HCT116 (cell line): Measurements from ENCODE around the gene DDX24.

Experiments used
- EGR1 ChIP-seq: IDR thresholded peaks from 2 replicates; pipeline ENCODE4 v1.6.1; 2012; ENCODE audit warnings: low read depth
- EZH2 ChIP-seq: fragments of 200-600 bp; sonication (generic); IDR thresholded peaks from 2 replicates; pipeline ENCODE4 v1.6.1; 2017; ENCODE audit warnings: antibody characterized with exemption, mixed run types
- FOSL1 ChIP-seq: IDR thresholded peaks from 2 replicates; pipeline ENCODE4 v1.6.1; 2012; ENCODE audit warnings: low read depth
- POLR2A ChIP-seq: IDR thresholded peaks from 2 replicates; pipeline ENCODE4 v1.7.0; 2011; ENCODE audit warnings: borderline replicate concordance; ENCODE audit not compliant: insufficient read depth, insufficient read length; ENCODE audit errors: extremely low read depth
- POLR2AphosphoS5 ChIP-seq: IDR thresholded peaks from 2 replicates; pipeline ENCODE4 v1.6.1; 2011; ENCODE audit warnings: mild to moderate bottlenecking, low read depth, low read length, moderate library complexity
- RAD21 ChIP-seq: IDR thresholded peaks from 2 replicates; pipeline ENCODE4 v1.6.1; 2012; ENCODE audit warnings: low read depth, mild to moderate bottlenecking
- SIN3A ChIP-seq: IDR thresholded peaks from 2 replicates; pipeline ENCODE4 v1.6.1; 2012; ENCODE audit warnings: low read depth
- YY1 ChIP-seq: IDR thresholded peaks from 2 replicates; pipeline ENCODE4 v1.6.1; 2011; ENCODE audit warnings: low read length, low read depth, moderate library complexity, mild to moderate bottlenecking; ENCODE audit not compliant: insufficient replicate concordance; ENCODE audit errors: extremely low read depth
- TF ChIP-seq, protein P1 (sequence below), 3 experiments: fragments of 200-600 bp in 1 of 3; sonication (generic) in 1 of 3; IDR thresholded peaks in 2 of 3; conservative IDR thresholded peaks in 1 of 3; 2 replicates each; pipeline ENCODE4 v1.5.1; 2012 to 2017; ENCODE audit warnings: low read depth in 2 of 3, low read length in 2 of 3, antibody characterized with exemption in 1 of 3, borderline replicate concordance in 1 of 3, control low read depth in 1 of 3, mild to moderate bottlenecking in 1 of 3, mixed read lengths in 1 of 3, mixed run types in 1 of 3, moderate library complexity in 1 of 3; ENCODE audit not compliant: insufficient read depth in 1 of 3
- TF ChIP-seq, protein P2 (sequence below): IDR thresholded peaks from 2 replicates; pipeline ENCODE4 v1.6.1; 2012
- TF ChIP-seq, protein P3 (sequence below): IDR thresholded peaks from 2 replicates; pipeline ENCODE4 v1.6.1; 2012; ENCODE audit warnings: low read depth

DNA sequence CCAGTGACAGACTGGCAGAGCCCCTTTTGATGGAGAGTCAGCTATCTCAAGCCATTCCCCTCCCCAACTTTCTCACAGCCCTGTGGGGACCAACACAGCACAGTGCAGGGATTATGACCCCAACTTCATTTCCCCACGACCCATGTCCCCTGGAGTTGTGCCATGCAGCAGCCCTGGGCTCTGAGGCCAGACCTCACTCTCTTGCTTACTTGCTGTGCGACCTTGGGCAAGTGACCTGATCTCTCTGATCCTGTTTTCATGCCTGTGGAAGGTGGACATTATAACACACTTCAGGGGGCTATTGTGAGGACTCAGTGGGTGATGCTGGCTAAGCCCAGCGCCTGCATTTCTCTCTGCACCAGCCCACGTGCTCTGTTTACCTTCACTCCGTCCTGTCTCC lies 40.8 kb downstream of the DDX24 start:
- TF ChIP-seq, protein P1, sequence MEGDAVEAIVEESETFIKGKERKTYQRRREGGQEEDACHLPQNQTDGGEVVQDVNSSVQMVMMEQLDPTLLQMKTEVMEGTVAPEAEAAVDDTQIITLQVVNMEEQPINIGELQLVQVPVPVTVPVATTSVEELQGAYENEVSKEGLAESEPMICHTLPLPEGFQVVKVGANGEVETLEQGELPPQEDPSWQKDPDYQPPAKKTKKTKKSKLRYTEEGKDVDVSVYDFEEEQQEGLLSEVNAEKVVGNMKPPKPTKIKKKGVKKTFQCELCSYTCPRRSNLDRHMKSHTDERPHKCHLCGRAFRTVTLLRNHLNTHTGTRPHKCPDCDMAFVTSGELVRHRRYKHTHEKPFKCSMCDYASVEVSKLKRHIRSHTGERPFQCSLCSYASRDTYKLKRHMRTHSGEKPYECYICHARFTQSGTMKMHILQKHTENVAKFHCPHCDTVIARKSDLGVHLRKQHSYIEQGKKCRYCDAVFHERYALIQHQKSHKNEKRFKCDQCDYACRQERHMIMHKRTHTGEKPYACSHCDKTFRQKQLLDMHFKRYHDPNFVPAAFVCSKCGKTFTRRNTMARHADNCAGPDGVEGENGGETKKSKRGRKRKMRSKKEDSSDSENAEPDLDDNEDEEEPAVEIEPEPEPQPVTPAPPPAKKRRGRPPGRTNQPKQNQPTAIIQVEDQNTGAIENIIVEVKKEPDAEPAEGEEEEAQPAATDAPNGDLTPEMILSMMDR (IDR thresholded peaks at IDR 0.05 in 2 of 3, conservative IDR thresholded peaks at IDR 0.05 in 1 of 3; ENCODE audit: borderline replicate concordance in 1 of 3, insufficient read depth in 1 of 3, low read depth in 2 of 3, low read length in 2 of 3): no peak
- TF ChIP-seq EGR1 (no peak), POLR2AphosphoS5 (no peak), POLR2A (no peak), YY1 (no peak), EZH2 (no peak), FOSL1 (no peak), SIN3A (no peak), RAD21 (no peak)
- TF ChIP-seq, protein P2, sequence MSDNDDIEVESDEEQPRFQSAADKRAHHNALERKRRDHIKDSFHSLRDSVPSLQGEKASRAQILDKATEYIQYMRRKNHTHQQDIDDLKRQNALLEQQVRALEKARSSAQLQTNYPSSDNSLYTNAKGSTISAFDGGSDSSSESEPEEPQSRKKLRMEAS: no peak
- TF ChIP-seq, protein P3, sequence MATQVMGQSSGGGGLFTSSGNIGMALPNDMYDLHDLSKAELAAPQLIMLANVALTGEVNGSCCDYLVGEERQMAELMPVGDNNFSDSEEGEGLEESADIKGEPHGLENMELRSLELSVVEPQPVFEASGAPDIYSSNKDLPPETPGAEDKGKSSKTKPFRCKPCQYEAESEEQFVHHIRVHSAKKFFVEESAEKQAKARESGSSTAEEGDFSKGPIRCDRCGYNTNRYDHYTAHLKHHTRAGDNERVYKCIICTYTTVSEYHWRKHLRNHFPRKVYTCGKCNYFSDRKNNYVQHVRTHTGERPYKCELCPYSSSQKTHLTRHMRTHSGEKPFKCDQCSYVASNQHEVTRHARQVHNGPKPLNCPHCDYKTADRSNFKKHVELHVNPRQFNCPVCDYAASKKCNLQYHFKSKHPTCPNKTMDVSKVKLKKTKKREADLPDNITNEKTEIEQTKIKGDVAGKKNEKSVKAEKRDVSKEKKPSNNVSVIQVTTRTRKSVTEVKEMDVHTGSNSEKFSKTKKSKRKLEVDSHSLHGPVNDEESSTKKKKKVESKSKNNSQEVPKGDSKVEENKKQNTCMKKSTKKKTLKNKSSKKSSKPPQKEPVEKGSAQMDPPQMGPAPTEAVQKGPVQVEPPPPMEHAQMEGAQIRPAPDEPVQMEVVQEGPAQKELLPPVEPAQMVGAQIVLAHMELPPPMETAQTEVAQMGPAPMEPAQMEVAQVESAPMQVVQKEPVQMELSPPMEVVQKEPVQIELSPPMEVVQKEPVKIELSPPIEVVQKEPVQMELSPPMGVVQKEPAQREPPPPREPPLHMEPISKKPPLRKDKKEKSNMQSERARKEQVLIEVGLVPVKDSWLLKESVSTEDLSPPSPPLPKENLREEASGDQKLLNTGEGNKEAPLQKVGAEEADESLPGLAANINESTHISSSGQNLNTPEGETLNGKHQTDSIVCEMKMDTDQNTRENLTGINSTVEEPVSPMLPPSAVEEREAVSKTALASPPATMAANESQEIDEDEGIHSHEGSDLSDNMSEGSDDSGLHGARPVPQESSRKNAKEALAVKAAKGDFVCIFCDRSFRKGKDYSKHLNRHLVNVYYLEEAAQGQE: no peak
